Transverse colon (tissue), 1 donor: ENCODE data around the gene GRIP1.

Source experiments
- EP300 ChIP-seq: sonication (generic); formaldehyde crosslinking; IDR thresholded peaks from one replicate; pipeline ENCODE4 v1.6.1; 2017; ENCODE audit warnings: antibody characterized with exemption, low read depth
- POLR2A ChIP-seq: fragments of 450-650 bp; IDR thresholded peaks from one replicate; pipeline ENCODE4 v1.6.1; 2016; ENCODE audit warnings: antibody characterized with exemption, mild to moderate bottlenecking, moderate library complexity

- TF ChIP-seq POLR2A (no peak), EP300 (no peak)
Measured at GRCh38 chr12:66713984-66714383, 35.1 kb upstream of the GRIP1 start.
